NCI-H524 (cell line): ENCODE measurements around the gene APBA1.

Experiments used
- DNase-seq, 2 experiments: peaks; one replicate each; lab custom pipeline; 2025; lab: John Stamatoyannopoulos, UW

APBA1 gene

GRCh38 chr9:69526699-69527098, 145.5 kb downstream of the APBA1 start:
- no peak for DNase-seq

GRCh38 chr9:69519470-69520240, 152.5 kb downstream of the APBA1 start:
- no peak for DNase-seq

- DNase-seq, result no peak
Measured at GRCh38 chr9:69516353-69517322, 155.5 kb downstream of the APBA1 start.

GRCh38 chr9:69515810-69516209, 156.4 kb downstream of the APBA1 start:
- no peak for DNase-seq

GRCh38 chr9:69513141-69513820, 158.9 kb downstream of the APBA1 start:
- DNase-seq, result no peak

GRCh38 chr9:69504058-69504457, 168.1 kb downstream of the APBA1 start:
- DNase-seq, result no peak

GRCh38 chr9:69502671-69503301, 169.4 kb downstream of the APBA1 start:
- no peak for DNase-seq

GRCh38 chr9:69500896-69501295, 171.3 kb downstream of the APBA1 start:
- no peak for DNase-seq

GRCh38 chr9:69499959-69500358, 172.2 kb downstream of the APBA1 start:
- DNase-seq, result no peak

- DNase-seq, result no peak
Measured at GRCh38 chr9:69499407-69499806, 172.8 kb downstream of the APBA1 start.

GRCh38 chr9:69498470-69498869, 173.7 kb downstream of the APBA1 start:
- no peak for DNase-seq

- DNase-seq, result no peak
Measured at GRCh38 chr9:69497816-69498215, 174.4 kb downstream of the APBA1 start.

- no peak for DNase-seq
Measured at GRCh38 chr9:69496846-69497450, 175.2 kb downstream of the APBA1 start.

- no peak for DNase-seq
Measured at GRCh38 chr9:69495296-69495695, 176.9 kb downstream of the APBA1 start.

GRCh38 chr9:69494763-69495162, 177.4 kb downstream of the APBA1 start:
- no peak for DNase-seq

- no peak for DNase-seq
Measured at GRCh38 chr9:69494208-69494607, 178.0 kb downstream of the APBA1 start.

GRCh38 chr9:69486498-69486897, 185.7 kb downstream of the APBA1 start:
- DNase-seq, result no peak

GRCh38 chr9:69485466-69485865, 186.7 kb downstream of the APBA1 start:
- DNase-seq, result no peak

- no peak for DNase-seq
Measured at GRCh38 chr9:69483886-69484422, 188.2 kb downstream of the APBA1 start.

GRCh38 chr9:69476797-69477196, 195.4 kb downstream of the APBA1 start:
- no peak for DNase-seq

- no peak for DNase-seq
Measured at GRCh38 chr9:69476016-69476415, 196.2 kb downstream of the APBA1 start.
